DOHH2 (cell line): ENCODE results near the gene CD3E.
A peak's percentile ranks its signal among the peaks of the same experiment; 100 is the strongest.
"Not testable (repeated sequence)": the region's sequence is repeated elsewhere in the genome, so short reads cannot be mapped to it uniquely, and the experiment has no call there.

Source experiments
- H3F3A ChIP-seq: fragments of 200-600 bp; sonication (generic), shearing (Covaris generic); 2 replicates; pipeline ENCODE4 v1.6.0; 2016; ENCODE audit warnings: antibody characterized with exemption, mild to moderate bottlenecking; ENCODE audit not compliant: control insufficient read depth, insufficient read depth
- H3K27ac ChIP-seq: fragments of 200-600 bp; sonication (generic); 2 replicates; pipeline ENCODE4 v1.5.1; 2014; ENCODE audit warnings: low read depth, mild to moderate bottlenecking, low read length, moderate library complexity
- H3K27me3 ChIP-seq: fragments of 200-600 bp; sonication (generic); 2 replicates; pipeline ENCODE4 v1.6.1; 2014; ENCODE audit warnings: mild to moderate bottlenecking, low read length, mixed read lengths; ENCODE audit not compliant: control insufficient read depth
- H3K36me3 ChIP-seq: fragments of 200-600 bp; sonication (generic); 2 replicates; pipeline ENCODE4 v1.6.1; 2014; ENCODE audit warnings: mild to moderate bottlenecking, low read length, moderate library complexity, mixed read lengths; ENCODE audit not compliant: control insufficient read depth
- H3K4me1 ChIP-seq: fragments of 200-600 bp; sonication (generic); 2 replicates; pipeline ENCODE4 v1.6.1; 2014; ENCODE audit warnings: mild to moderate bottlenecking, low read length, mixed read lengths; ENCODE audit not compliant: control insufficient read depth
- H3K4me2 ChIP-seq: fragments of 200-600 bp; sonication (generic); 2 replicates; pipeline ENCODE4 v1.6.0; 2014; ENCODE audit warnings: mild to moderate bottlenecking, low read length, moderate library complexity
- H3K4me3 ChIP-seq: fragments of 200-600 bp; sonication (generic); 2 replicates; pipeline ENCODE4 v1.5.1; 2014; ENCODE audit warnings: mild to moderate bottlenecking, low read length, mixed read lengths
- H3K79me2 ChIP-seq: fragments of 200-600 bp; sonication (generic); 2 replicates; pipeline ENCODE4 v1.6.1; 2014; ENCODE audit warnings: mild to moderate bottlenecking, low read length, mixed read lengths; ENCODE audit not compliant: control insufficient read depth
- H3K9me2 ChIP-seq: fragments of 200-600 bp; sonication (generic); replicated peaks from 2 replicates; pipeline ENCODE4 v1.6.1; 2014; ENCODE audit warnings: mild to moderate bottlenecking, low read length, mixed read lengths; ENCODE audit not compliant: control insufficient read depth
- H3K9me3 ChIP-seq: fragments of 200-600 bp; sonication (generic); 2 replicates; pipeline ENCODE4 v1.6.1; 2014; ENCODE audit warnings: antibody characterized with exemption, low read length, mixed read lengths; ENCODE audit not compliant: control insufficient read depth, insufficient read depth
- H4K20me1 ChIP-seq: fragments of 200-600 bp; sonication (generic); 2 replicates; pipeline ENCODE4 v1.6.0; 2014; ENCODE audit warnings: low read depth, mild to moderate bottlenecking, antibody characterized with exemption, low read length, moderate library complexity; ENCODE audit not compliant: control insufficient read depth, insufficient read depth
- EZH2phosphoT487 ChIP-seq: fragments of 200-600 bp; sonication (generic); IDR thresholded peaks from 2 replicates; pipeline ENCODE4 v1.6.1; 2017; ENCODE audit warnings: borderline replicate concordance, mild to moderate bottlenecking, antibody characterized with exemption, low read length, moderate library complexity, mixed read lengths
- TF ChIP-seq, protein P1 (sequence below): fragments of 200-600 bp; sonication (generic); IDR thresholded peaks from one replicate; pipeline ENCODE4 v1.5.1; 2014; ENCODE audit warnings: antibody characterized with exemption, mild to moderate bottlenecking, low read depth, low read length; ENCODE audit not compliant: poor library complexity, severe bottlenecking

The CD3E gene

DNA sequence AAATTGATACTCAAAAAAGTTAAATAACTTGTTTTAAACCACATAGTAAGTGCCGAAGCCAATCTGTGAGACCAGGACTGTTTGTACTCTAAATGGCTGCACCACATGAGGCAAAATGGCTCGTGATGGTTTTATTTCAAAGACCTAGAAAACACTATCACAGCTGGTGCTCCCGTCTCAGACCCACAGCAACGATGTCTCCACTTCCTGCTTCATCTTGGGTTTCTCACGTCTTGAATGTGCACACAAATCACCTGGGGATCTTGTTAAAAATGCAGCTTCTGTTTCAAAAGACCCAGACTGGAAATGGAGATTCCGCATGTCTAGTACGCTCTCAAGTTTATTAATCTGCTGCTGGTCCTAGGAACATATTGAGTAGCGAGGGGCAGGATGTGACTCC is 1.2 kb downstream of the CD3E start:
- Histone ChIP-seq H3F3A (peaks cover 3% of the 10 kb centered on the region; the same call in 1 of the 2 replicates), H3K4me2 (peak overlapping the region; percentile 24), H3K9me3 (no peaks in the 10 kb centered on the region)

DNA sequence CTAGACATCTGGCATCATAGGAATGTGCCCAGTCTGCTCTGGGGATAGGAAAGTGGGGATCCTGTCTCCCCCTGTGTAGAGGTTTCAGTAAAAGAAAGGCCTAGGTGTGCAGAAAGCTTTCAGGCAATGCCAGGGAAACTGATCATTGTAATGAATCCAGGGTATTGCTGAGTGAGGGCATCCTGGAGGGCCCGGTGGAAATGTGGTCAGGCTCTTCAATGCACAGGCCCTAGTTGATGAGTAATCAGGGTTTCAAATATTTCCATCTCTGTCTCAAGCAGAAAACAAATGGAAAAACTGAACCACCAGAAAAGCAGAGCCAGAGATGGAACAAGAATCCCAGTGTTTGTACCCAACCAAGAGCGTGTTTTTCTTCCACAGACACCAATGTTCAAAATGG is 2.0 kb downstream of the CD3E start:
- Histone ChIP-seq H3K9me3 (no peaks in the 10 kb centered on the region), H3K27ac (no peak overlapping the region), H3K27me3 (no peaks in the 10 kb centered on the region), H3K36me3 (no peaks in the 10 kb centered on the region), H3K9me2 (no peaks in the 10 kb centered on the region), H3K79me2 (no peaks in the 10 kb centered on the region), H3F3A (peaks cover 8% of the 10 kb centered on the region; the same call in 1 of the 2 replicates), H3K4me1 (peaks cover 35% of the 10 kb centered on the region), H4K20me1 (no peaks in the 10 kb centered on the region), H3K4me3 (no peak overlapping the region), H3K4me2 (no peak overlapping the region)
- TF ChIP-seq, protein P1, sequence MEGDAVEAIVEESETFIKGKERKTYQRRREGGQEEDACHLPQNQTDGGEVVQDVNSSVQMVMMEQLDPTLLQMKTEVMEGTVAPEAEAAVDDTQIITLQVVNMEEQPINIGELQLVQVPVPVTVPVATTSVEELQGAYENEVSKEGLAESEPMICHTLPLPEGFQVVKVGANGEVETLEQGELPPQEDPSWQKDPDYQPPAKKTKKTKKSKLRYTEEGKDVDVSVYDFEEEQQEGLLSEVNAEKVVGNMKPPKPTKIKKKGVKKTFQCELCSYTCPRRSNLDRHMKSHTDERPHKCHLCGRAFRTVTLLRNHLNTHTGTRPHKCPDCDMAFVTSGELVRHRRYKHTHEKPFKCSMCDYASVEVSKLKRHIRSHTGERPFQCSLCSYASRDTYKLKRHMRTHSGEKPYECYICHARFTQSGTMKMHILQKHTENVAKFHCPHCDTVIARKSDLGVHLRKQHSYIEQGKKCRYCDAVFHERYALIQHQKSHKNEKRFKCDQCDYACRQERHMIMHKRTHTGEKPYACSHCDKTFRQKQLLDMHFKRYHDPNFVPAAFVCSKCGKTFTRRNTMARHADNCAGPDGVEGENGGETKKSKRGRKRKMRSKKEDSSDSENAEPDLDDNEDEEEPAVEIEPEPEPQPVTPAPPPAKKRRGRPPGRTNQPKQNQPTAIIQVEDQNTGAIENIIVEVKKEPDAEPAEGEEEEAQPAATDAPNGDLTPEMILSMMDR = no peak
- TF ChIP-seq EZH2phosphoT487 = no peak

More for the DNA sequence above, 1.2 kb downstream of the CD3E start:
- TF ChIP-seq EZH2phosphoT487 = no peak
- TF ChIP-seq, protein P1 = no peak
- Histone ChIP-seq H3K27ac (no peak overlapping the region), H3K9me2 (no peaks in the 10 kb centered on the region), H3K4me1 (peaks cover 27% of the 10 kb centered on the region), H3K27me3 (no peaks in the 10 kb centered on the region), H3K36me3 (no peaks in the 10 kb centered on the region), H3K4me3 (no peak overlapping the region), H4K20me1 (no peaks in the 10 kb centered on the region), H3K79me2 (no peaks in the 10 kb centered on the region)

DNA sequence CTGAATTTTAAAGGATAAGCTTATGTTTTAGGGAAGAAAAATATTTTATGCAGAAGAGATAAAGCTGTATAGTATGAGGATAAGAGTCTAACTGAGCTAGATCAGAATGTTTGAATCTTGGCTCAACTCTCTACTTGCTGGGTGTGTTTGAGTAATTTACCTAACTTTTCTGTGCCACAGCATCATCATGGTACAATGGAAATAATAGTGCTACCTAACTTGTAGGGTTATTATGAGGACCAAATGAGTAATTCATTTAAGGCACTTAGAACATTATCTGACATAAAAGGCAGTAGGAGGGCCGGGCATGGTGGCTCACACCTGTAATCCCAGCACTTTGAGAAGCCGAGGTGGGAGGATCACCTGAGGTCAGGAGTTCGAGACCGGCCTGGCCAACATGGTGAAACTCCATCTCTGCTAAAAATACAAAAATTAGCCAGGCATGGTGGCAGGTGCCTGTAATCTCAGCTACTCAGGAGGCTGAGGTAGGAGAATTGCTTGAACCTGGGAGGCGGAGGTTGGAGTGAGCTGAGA is 4.5 kb downstream of the CD3E start:
- H3K9me3 ChIP-seq, H3K4me2 ChIP-seq, H3K27ac ChIP-seq, H3K27me3 ChIP-seq, H3K79me2 ChIP-seq, H3K36me3 ChIP-seq, H3K9me2 ChIP-seq, H4K20me1 ChIP-seq, H3K4me3 ChIP-seq: not testable (repeated sequence)
- Histone ChIP-seq H3F3A (peaks cover 25% of the 10 kb centered on the region), H3K4me1 (peaks cover 59% of the 10 kb centered on the region)

DNA sequence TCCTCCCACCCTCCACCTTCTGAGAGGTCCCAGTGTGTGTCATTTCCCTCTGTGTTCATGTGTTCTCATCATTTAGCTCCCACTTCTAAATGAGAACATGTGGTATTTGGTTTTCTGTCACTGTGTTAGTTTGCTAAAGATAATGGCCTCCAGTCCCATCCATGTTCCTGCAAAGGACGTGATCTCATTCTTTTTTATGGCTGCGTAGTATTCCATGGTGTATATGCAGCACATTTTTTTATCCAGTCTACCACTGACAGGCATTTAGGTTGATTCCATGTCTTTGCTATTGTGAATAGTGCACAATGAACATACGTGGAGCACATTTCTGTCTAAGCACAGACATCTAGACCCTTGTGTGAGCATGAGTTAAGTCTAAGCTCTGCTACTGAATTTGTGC is 5.7 kb downstream of the CD3E start:
- no peaks in the 10 kb centered on the region for H3K9me3 ChIP-seq
- H3K27me3 ChIP-seq = no peaks in the 10 kb centered on the region
- H3K79me2 ChIP-seq = peaks cover 6% of the 10 kb centered on the region; the same call in 1 of the 2 replicates
- H3F3A ChIP-seq = peaks cover 30% of the 10 kb centered on the region
- no peak overlapping the region for H3K27ac ChIP-seq
- no peak for TF ChIP-seq EZH2phosphoT487
- TF ChIP-seq, protein P1 = no peak
- peaks cover 59% of the 10 kb centered on the region for H3K4me1 ChIP-seq
- no peaks in the 10 kb centered on the region for H3K36me3 ChIP-seq
- no peak overlapping the region for H3K4me2 ChIP-seq
- H4K20me1 ChIP-seq = no peaks in the 10 kb centered on the region
- H3K4me3 ChIP-seq = no peak overlapping the region
- no peaks in the 10 kb centered on the region for H3K9me2 ChIP-seq
